NK-92 treated with Interleukin-12 subunit alpha and Interleukin-12 subunit beta, amount 100 ng/mL, for 24 hours (cell line): ENCODE data around the gene DAPK1.

ENCODE experiments used
- DNase-seq: peaks from one replicate; lab custom pipeline; 2025; lab: John Stamatoyannopoulos, UW

DAPK1 gene

DNA sequence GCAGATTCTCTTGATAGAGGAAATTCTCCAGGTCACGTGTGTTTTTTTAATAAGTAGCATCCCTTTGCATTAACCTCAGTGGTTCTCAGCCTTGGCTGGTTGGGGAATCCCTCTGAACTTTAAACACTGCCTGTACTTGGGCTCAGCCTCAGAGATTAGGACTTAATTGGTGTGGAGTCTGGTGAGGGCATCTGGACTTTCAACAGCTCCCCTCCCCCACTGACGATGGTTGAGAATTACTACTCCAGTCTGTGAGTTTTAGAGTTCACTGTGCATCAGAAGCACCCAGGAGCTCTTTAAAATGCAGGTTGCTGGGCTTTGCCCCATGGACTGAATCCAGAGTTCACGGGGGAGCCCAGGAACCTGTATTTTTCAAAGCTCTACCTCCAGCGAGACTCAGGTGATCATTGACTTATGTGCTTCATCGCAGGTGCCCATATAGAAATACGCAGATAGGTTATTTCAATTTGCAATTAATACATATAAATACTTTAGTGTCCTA lies 71.4 kb downstream of the DAPK1 start:
- no peak for DNase-seq

DNA sequence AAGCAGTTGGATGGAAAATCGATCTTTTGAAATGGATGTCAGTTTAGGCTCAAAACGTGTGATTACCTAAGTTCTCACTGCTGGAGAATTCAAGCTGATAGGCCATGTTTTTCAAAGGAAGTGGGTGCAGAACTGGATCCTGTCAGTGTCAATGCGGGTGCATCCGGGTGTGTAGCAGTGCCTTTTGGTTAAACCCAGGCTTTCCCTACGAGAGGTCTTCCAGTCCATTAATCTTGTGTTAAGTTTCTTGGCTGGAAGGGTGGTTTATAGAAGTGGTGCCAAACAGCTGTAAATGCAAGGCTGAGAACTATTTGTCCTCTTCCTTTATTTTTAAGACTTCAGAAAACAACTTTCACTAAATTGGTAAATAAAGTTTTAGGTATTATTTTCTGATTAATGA lies 71.9 kb downstream of the DAPK1 start:
- DNase-seq: no peak

DNA sequence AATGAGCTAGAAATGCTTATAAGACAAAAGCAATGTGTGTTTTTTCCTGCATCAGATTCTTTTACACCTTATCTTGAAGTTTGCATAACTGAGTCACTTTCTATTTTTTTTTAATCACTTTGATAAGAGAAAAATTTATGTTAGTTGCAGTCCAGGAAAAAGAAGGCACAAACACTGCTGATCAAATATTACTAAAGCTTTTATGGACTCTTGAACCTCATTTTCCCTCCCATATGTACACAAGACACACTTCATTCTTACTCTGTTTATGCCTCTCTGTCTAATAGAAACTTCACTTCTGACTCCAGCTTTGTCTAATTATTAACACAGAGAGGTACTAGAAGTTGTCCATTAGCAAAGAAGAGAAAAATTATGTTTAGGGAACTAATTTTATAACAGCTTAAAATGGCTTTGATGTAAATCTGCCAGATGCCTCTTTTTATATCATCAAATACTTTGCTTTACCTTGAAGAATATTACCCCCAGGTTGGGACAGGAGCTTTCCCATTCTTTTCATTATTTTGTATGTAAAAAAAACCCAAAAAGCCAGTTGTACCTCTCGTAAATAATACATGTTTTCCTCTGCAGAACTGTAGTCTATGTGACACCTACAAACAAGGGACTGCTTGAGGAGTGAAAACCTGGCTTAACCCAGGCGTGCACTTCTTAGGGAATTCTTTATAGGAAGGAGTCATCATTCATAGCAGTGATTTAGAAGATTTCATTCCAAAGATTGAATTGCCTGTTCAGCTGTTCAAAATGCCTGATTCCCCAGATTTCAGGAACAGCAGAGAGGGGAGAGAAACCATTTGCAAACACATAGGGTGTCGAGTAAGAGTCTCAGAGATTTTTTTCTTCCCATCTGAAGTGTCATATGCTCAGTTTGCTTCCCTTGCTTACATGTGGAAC lies 72.6 kb downstream of the DAPK1 start:
- no peak for DNase-seq

DNA sequence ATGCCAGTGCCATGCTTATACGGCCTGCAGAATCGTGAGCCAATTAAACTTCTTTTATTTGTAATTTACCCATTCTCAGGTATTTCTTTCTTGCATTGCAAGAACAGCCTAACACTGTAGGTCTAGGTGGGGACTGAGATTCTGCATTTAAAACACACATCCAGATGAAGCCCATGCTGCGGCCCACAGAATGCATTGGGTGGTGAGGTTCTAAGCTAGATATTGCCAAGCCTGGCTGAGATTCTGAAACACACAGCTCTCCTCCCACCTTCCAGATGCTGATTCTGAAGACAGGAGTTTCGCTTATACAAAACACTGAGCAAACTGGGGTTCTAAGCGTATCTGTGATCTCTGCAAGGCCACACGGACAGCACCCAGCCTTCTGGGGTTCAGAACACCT lies 75.1 kb downstream of the DAPK1 start:
- DNase-seq: no peak

DNA sequence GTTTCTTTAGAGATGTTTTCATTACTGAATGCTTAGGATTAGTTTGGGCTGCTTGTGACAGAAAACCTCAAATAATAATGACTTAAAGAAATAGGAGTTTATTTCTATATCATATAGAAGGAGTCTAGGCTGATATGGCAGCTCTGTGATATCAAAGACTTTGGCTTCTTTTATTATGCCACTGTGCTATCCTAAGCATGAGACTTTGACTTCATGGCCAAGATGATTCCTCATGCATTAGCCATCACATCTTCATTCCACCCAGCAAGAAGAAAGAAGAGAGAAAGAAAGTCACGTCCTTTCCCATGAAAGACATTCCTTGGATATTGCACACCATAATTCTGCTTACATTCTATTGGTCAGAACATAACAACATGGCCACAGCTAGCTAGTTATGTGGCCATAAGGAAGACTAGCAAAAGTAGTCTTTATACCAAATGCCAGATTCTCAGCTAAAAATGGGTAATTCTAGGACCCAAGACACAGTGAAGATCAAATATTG lies 76.2 kb downstream of the DAPK1 start:
- DNase-seq: no peak

DNA sequence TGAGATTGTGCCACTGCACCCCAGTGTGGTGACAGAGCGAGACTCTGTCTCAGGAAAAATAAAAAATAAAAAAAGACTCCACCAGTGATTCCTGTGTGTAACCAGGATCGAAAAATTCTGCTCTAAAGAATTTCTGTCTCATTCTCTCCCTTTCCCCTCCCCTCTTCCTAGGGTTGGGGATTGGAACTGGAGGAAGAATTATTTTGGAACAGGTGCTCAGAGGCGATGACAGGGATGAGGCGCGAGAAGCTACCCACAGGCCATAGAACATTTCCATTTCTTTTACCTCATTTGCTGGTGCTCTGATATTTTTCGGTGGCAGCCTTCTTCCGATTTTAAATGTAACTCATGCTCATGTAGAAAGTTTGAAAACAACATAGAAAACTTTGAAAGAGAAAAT lies 80.1 kb downstream of the DAPK1 start:
- no peak for DNase-seq

DNA sequence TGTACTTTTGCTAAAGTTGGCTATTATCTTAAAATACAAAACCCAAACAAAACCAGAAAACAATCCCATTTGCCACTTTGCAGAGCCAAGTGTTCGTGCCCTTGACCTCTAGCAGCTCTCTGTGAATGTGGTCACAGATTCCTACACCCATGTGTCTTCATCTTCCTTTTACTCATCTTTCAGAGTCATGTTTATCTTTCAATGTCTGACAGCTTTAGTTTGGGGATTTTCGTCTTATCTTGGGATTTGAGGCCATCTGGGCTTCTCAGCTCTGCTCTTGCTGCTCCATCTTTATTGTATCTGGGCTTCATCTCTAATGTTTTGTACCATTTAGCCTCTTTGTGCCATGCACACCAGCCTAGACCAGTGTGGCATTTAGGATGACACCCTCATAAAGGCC lies 81.0 kb downstream of the DAPK1 start:
- no peak for DNase-seq

DNA sequence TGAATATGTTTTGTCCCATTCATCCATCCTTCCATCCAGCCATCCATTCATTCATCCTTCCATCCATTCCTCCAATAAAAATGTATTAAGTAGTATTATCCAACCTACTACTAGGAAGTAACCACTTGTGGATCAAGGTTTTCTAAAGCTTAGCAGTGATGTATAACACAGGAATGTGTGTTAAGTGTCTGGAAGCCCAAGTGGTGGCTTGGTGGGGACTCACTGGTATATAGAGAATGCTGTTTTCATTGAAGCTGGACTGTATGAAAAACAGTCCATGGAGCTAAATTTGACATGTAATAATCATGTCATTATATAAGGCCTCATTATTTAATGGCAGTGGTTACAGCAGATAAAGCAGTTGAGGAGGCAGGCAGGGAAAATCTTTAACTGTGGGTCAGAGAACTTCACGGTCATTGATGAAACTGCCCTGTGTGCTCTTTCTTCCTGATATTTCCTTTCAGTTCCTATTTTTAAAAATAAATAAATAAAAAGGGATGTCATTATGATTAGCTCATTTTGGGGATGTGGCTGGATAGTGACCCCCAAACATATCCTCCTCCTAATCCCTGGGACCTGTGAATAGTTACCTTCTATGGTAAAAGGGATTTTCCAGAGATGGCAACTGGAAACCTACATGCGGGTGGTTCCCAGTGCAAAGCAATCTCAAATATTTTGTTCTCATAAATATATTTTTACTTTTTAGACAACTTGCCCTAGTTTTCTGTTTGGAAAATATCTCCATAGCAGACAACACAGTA lies 82.3 kb downstream of the DAPK1 start:
- DNase-seq: no peak

DNA sequence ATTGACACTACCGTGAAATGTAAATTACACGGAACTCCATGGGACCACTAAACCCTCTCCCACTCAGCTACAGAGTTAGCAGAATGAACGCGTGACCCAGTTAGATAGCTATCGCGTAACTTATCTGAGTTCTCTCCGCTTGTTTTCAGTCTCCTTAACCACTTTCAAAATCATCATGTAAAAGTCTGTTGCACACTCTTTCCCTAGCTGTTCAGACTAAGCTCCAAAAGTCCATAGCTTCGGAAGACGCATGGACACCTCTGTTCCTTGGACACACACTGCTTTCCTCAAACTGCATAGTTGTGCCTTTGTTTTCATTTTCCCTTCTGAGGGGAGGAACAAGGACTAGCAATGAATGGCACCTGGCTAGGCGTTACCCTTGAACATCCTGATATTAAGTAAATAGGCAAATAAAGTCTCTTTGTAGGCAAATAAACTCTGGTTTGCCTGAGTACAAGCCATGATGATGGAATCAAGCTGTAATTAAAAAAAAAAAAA lies 83.3 kb downstream of the DAPK1 start:
- DNase-seq: no peak

DNA sequence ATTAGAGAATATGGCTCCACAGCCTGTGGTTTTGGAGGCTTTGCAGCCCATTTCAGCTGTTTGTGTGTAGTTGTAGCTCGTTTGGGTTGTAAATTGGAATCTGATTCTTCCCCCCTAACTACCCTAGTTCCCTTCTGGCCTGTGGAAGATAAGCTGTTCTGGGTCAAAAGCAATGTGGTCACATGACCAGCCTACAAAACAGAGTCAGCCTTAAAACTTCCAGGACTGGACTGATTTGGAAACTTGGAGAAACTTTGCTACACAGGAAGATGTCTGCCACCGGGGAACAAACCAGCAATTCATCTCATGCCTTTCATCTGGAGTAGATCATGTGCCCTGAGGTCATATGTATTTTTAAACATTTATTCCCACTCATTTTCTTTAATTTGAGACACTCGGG lies 83.8 kb downstream of the DAPK1 start:
- no peak for DNase-seq

DNA sequence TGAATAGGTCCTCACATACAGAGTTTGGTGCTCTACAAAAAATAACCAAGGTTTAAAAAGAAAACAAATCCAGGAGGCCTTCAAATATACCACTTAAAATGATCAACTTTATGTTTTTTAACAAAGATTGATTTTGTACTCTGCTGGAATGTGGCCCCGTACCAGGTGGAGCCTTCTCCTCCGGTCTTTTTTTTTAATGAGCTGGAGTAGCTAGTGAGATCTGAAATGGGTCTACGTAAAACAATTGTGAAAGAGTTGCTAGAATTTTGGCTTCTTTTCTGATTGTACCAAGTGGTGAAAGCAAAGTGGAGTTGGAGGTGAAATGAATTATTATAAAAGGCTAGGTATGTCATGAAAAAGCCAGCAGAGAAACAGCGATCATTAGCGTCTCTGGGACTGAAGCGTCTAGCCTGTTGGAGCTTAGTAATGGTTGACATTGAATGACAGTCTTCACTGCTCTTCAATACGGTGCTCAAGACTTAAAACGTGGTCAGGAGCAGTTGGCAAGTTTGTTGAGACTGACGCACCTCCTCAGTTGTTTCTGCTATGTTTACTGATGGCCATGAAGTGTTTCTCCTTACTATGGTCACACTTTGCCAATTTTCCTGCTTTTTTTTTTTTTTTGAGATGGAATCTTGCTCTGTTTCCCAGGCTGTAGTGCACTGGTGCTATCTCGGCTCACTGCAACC lies 84.4 kb downstream of the DAPK1 start:
- no peak for DNase-seq

DNA sequence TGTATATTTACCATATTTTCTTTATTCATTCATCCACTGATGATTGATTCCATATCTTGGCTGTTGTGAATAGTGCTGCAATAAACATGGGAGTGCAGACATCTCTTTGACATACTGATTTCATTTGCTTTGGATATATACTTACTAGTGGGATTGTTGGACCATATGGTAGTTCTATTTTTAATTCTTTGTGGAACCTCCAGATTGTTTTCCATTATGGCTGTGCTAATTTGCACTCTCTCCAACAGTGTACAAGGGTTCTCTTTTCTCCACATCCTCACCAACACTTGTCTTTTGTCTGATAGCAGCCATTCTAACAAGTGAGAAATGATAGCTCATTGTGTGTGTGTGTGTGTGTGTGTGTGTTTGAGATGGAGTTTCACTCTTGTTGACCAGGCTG lies 86.7 kb downstream of the DAPK1 start:
- no peak for DNase-seq

DNA sequence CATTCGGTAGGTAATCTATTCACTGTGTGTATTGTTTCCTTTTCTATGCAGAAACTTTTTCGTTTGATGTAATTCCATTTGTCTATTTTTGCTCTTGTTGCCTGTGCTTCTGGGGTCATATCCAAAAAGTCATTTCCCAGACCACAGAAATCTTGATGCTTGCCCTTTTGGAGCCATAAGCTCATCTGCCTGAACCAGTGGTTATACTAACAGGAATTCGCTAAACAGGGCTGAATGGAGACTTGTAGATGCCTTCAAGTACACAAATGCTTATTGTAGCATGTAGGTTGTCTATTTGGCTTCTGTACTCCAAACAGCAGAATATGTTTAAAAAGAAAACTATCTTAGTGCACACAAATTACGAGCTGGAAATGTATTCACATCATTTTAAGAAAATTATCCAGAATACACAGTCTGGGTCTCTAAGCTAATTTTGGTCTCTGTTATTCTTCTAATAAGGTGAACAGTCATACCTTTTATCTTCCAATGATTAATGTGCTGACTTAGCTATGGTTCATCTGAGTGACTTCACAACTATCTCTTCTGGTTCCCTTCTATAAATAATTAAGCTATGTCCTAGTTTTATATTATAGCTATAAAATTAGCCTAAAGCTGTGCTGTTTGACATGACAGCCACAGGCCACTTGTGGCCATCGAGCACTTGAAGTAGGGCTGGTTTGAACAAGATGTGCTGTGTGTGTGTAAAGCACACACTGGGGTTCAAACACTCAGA lies 87.6 kb downstream of the DAPK1 start:
- no peak for DNase-seq

DNA sequence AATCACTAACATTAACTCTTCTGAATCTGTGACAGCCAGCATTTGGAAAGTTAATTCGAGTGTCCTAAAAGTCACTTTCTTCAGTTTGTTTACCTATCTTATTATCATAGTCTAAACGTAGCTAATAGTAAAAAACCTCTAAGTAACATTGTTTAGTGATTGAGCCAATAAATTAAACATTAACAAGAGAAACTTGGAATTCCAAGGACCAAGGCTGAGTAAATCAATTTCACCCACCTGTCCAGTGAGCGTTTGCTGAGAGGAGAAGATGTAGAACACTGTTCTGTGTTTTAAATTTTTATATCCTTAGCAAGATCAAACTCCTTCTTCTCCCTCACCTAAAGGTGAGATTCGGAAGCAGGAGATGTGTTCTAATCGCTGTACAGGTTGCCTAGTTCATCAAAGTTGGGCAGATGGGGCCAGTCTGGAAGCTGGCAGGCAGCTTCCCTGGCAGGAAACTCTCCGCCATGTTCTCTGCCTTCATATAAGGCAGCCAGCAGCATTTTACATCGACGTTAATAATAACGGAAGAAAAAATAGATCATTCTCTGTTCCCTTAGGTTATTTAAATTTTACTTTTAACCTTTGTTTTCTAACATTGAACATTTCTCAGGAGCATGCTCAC lies 89.2 kb downstream of the DAPK1 start:
- no peak for DNase-seq

DNA sequence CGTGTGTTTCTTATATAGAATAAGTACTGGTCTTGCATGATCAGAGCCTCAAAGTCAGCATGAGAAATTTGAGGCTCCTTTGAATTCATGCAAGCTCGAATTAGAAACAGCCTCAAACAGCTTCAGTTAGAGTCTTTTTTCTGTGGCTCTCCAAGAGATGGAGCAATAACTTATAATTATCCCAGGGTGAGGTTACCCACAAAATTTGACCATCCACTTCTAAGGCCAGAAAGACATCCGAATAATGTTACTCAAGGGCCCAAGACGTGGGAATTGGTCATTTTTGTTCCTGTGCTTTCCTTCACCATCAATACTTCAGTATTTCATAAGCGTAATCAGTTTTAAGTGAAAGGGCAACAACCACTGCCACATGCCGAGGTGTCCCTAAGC lies 89.7 kb downstream of the DAPK1 start:
- no peak for DNase-seq

DNA sequence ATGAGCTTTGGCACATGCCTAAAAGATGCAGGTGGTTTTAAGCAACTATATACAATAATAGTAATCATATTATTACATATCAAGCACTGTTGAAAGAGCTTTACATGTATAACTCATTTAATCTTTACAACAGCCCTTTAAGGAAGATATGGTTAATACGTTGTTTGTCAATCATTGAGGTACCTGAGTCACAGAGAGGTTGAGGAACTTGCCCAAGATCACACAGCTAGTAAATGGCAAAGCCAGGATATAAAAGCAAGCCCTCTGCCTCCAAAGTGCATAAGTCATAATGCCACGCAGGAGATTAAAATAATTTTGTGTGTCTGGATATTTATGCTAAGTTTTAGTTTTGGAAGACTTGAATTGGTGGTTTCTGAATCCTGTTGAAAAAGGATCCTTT lies 90.2 kb downstream of the DAPK1 start:
- DNase-seq: no peak

DNA sequence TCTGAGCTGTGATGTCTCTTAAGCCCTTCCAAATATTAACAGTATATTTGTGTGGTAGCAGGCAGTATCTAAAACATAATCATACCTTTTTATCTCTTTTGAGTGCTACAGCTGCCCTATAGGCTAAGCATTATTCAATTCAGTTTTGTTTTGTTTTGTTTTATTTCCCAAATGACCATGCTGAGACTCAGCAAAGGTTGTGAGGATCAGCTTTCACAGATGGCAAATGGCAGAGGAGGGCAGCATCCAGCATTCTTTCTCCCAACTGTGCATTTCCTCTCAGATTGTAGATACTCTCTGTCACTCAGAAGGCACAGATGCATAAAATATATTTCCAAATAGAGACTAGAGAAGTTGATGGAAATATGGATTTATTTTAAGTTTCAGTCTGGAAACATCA lies 90.7 kb downstream of the DAPK1 start:
- no peak for DNase-seq

DNA sequence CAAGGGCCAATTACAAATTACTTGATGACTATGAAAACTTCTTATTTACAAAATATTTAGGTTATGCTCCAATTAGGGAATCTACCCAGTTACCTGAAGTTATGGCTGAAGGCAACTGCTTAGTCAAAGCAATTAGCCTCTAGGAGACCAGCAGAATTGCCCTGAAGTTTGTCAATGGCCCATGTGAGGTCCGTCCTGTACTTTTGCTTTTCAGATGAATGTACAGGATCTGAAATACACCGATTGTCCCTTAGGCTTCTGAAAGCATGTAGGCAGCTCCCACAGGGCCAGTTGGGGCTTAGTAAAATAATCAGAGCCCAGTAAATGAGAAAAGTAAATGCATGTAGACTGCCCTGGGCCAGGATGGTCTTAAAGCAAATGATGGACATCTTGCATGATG lies 93.3 kb downstream of the DAPK1 start:
- DNase-seq: no peak

DNA sequence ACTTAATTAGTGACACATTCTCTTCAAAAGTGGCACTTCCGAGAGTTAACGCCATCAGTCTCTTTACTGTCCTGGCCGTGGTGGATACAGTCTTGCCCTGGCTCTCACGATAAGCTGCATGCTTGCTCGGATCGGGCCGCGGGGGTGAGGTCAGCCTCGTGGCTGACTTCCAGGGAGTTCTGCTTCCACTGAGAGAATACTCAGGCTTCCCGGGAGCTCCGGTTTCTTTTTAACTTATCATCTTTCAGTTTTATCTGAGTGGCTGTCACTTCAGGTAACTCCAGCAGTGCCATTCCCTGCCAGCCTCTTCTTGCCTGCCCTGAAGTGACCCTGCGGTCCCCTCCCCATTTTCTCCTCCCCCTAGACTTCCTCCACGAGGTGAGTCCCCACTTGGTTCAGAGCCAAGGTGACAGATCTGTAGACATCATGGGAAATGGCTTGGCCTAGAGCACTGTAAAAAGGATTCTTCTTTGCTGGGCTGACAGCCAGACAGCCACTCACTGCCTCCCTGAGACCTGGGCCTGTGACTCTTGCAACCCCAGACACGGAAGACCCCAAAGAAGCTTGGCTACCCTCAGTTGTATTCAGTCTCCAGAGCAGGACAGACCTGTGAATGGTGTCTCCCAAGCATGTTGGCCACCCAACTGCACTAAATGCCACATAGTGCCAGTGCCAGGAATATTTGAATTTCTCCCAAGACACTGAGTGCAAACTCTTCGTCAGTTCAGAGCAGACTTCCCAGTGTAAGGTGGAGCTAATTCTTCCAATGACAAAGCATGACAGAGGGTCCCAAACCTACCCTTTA lies 95.1 kb downstream of the DAPK1 start:
- DNase-seq: no peak

DNA sequence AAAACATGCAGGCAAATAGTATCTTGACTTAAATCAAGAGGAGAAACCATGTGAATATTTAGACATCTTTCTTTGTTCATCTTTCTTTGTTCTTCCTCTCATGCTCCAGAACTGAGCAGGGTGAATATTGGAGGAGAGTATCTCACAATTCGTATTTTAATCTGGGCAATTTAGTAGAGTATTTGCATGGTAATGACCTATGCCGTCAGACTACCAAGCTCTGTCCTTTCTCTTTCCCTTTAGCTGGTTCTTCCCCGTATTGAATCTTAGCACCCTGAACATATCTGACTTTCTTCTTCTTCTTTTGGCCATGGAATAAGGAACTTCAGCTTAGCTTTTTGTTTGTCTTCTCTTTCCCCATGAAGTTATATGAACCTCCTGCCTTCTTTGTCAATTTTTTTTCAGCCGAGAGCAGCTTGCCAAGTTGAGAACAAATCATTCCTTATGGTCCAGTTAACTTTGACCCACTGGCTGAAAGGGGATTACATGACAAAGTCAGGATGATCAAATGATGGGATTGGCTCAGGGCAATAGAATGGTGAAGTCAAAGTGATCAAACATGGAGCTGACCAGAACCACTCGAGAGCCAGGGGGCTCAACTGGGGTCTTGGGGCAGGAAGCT lies 95.8 kb downstream of the DAPK1 start:
- DNase-seq: no peak
